ENCODE data around the gene CTIF.

Gene CTIF

DNA sequence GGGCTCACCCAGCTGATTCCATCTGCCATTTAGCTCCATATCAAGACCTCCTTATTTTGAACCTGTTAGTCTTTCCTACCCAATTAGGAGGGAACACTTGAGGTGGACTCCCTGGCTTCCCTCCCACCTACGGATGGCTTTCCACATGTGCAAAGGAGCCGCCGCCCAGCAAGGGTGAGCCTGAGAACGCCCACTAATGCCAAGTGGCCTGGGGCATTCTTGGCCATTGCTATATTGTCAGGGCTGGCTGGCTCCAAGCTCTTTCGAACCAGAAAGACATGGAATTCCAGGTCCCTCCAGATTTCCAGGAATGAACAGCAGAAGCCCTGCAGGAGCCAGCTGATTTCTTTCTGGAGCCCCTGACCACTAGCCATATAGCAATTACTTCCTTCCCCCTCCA lies 215.7 kb downstream of the CTIF start:
- Histone ChIP-seq H3K14ac (ENCODE audit: low read length in 2 of 2) (no peak overlapping the region), H2BK5ac (ENCODE audit: low read depth, low read length, poor library complexity, severe bottlenecking) (no peak overlapping the region), H2AK5ac (ENCODE audit: low read length, severe bottlenecking) (no peak overlapping the region), H4K8ac (ENCODE audit: low read length) (no peak overlapping the region), H3K9me3 (ENCODE audit: control insufficient read depth, low read length) (peaks cover 6% of the 10 kb centered on the region), H3K4ac (ENCODE audit: low read depth in 1 of 2, low read length in 2 of 2) (no peak overlapping the region), H3K27me3 (ENCODE audit: control insufficient read depth in 1 of 2, insufficient read depth in 1 of 2, low read length in 2 of 2) (no peaks in the 10 kb centered on the region), H3K4me3 (ENCODE audit: insufficient read depth in 1 of 2, low read depth in 1 of 2, low read length in 2 of 2) (no peak overlapping the region), H2BK120ac (ENCODE audit: low read depth, low read length) (no peak overlapping the region), H3K36me3 (ENCODE audit: control insufficient read depth in 1 of 2, insufficient read depth in 2 of 2, low read depth in 1 of 2, low read length in 2 of 2) (peaks cover 24 to 38% of the 10 kb centered on the region in 2 experiments), H3K18ac (ENCODE audit: low read depth in 1 of 2, low read length in 2 of 2) (no peak overlapping the region), H3K27ac (ENCODE audit: low read length, poor library complexity, severe bottlenecking) (no peak overlapping the region), H3K4me2 (ENCODE audit: low read length, poor library complexity, severe bottlenecking) (no peak overlapping the region), H3K23ac (ENCODE audit: low read length in 2 of 2) (no peak overlapping the region), H2BK12ac (ENCODE audit: low read length in 2 of 2) (no peak overlapping the region), H3K79me1 (replicated peaks; ENCODE audit: low read length, poor library complexity, severe bottlenecking) (peaks cover 24% of the 10 kb centered on the region), H2BK15ac (ENCODE audit: low read depth, poor library complexity, severe bottlenecking) (no peak overlapping the region), H2AFZ (ENCODE audit: low read depth, low read length) (no peak overlapping the region), H4K91ac (ENCODE audit: low read length) (no peak overlapping the region), H3K4me1 (ENCODE audit: control insufficient read depth, insufficient read depth, low read depth, low read length) (peaks cover 26% of the 10 kb centered on the region), H3K9ac (ENCODE audit: low read length) (no peak overlapping the region)
- DNase-seq: no peak
- over 99% methylated on average over 5 of the region's 5 CpGs for WGBS

DNA sequence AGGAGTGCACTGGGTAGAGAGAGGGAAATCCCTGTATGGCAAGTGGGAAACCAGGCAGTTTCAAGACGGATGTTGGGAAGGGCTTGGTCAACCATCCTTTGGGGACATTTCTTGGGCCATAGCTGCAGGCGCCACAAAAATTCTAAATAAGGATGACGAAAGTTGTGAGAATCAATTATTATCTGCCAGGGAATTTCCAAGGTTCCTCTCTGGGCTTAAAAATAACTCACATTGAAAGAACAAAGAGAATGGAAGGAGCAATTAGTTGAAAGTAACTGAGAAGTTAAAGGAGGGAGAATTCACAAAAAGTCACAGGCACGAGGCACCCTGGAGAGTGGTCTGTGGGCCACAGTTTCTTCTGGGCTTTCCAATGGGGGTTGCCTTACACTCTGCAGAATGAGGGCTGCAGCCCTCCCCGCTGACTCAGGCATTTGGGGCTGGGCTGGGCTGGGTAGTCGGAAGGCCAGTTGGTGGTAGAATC lies 216.2 kb downstream of the CTIF start:
- Histone ChIP-seq H3K9me3 (ENCODE audit: control insufficient read depth, low read length) (peaks cover 6% of the 10 kb centered on the region), H4K91ac (ENCODE audit: low read length) (no peak overlapping the region), H2BK12ac (ENCODE audit: low read length in 2 of 2) (no peak overlapping the region), H3K23ac (ENCODE audit: low read length in 2 of 2) (no peak overlapping the region), H3K4me2 (ENCODE audit: low read length, poor library complexity, severe bottlenecking) (no peak overlapping the region), H3K18ac (ENCODE audit: low read depth in 1 of 2, low read length in 2 of 2) (no peak overlapping the region), H3K4ac (ENCODE audit: low read depth in 1 of 2, low read length in 2 of 2) (peak overlapping the region in 1 of 2 experiments; percentile 35), H2AK5ac (ENCODE audit: low read length, severe bottlenecking) (no peak overlapping the region), H3K4me1 (ENCODE audit: control insufficient read depth, insufficient read depth, low read depth, low read length) (peaks cover 23% of the 10 kb centered on the region), H2AFZ (ENCODE audit: low read depth, low read length) (no peak overlapping the region), H4K8ac (ENCODE audit: low read length) (no peak overlapping the region), H3K27ac (ENCODE audit: low read length, poor library complexity, severe bottlenecking) (no peak overlapping the region), H3K27me3 (ENCODE audit: control insufficient read depth in 1 of 2, insufficient read depth in 1 of 2, low read length in 2 of 2) (no peaks in the 10 kb centered on the region), H3K4me3 (ENCODE audit: insufficient read depth in 1 of 2, low read depth in 1 of 2, low read length in 2 of 2) (no peak overlapping the region), H3K79me1 (replicated peaks; ENCODE audit: low read length, poor library complexity, severe bottlenecking) (peaks cover 24% of the 10 kb centered on the region), H2BK5ac (ENCODE audit: low read depth, low read length, poor library complexity, severe bottlenecking) (no peak overlapping the region), H3K9ac (ENCODE audit: low read length) (no peak overlapping the region), H2BK15ac (ENCODE audit: low read depth, poor library complexity, severe bottlenecking) (no peak overlapping the region), H2BK120ac (ENCODE audit: low read depth, low read length) (no peak overlapping the region), H3K36me3 (ENCODE audit: control insufficient read depth in 1 of 2, insufficient read depth in 2 of 2, low read depth in 1 of 2, low read length in 2 of 2) (peaks cover 27 to 41% of the 10 kb centered on the region in 2 experiments), H3K14ac (ENCODE audit: low read length in 2 of 2) (no peak overlapping the region)
- 97% methylated on average over 5 of the region's 6 CpGs for WGBS
- DNase-seq: no peak

DNA sequence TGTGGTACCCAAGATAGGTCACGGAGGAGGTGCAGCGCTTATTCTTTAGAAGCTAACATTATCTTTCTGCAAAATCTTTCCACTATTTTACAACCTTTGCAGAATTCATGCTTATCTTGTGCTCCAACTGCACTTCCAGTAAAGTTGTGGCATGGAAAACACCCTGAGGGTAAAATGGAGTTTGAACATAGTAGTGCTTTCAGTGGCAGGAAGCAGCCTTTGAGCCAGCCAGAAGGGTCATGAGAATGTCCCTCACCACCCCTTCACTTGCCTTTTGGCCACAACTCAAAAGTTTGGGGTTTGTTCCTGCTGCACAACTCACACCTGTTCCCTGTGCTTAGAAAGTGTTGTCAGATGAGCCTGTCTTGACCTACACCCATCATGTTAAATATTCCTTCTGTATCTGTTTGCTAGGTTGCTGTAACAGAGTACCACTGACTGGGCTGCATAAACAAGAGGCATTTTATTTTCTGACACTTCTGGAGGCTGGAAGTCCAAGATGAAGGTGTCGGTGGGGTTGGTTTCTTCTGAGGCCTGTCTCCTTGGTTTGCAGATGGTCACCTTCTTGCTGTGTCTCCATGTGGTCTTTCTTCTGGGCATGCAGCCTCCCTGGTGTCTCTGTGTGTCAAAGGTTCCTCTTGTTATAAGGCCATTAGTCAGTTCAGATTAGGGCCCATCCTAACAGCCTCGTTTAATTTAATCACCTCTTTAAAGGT lies 217.8 kb downstream of the CTIF start:
- Histone ChIP-seq H3K23ac (ENCODE audit: low read length in 2 of 2) (no peak overlapping the region), H3K18ac (ENCODE audit: low read depth in 1 of 2, low read length in 2 of 2) (no peak overlapping the region), H2BK15ac (ENCODE audit: low read depth, poor library complexity, severe bottlenecking) (no peak overlapping the region), H3K14ac (ENCODE audit: low read length in 2 of 2) (no peak overlapping the region), H3K9ac (ENCODE audit: low read length) (no peak overlapping the region), H3K4ac (ENCODE audit: low read depth in 1 of 2, low read length in 2 of 2) (no peak overlapping the region), H2AK5ac (ENCODE audit: low read length, severe bottlenecking) (no peak overlapping the region), H3K79me1 (replicated peaks; ENCODE audit: low read length, poor library complexity, severe bottlenecking) (peaks cover 19% of the 10 kb centered on the region), H3K27me3 (ENCODE audit: control insufficient read depth in 1 of 2, insufficient read depth in 1 of 2, low read length in 2 of 2) (no peaks in the 10 kb centered on the region), H4K91ac (ENCODE audit: low read length) (no peak overlapping the region), H3K4me3 (ENCODE audit: insufficient read depth in 1 of 2, low read depth in 1 of 2, low read length in 2 of 2) (no peak overlapping the region), H2BK5ac (ENCODE audit: low read depth, low read length, poor library complexity, severe bottlenecking) (no peak overlapping the region), H3K9me3 (ENCODE audit: control insufficient read depth, low read length) (peaks cover 6% of the 10 kb centered on the region), H4K8ac (ENCODE audit: low read length) (no peak overlapping the region), H2AFZ (ENCODE audit: low read depth, low read length) (no peak overlapping the region), H3K36me3 (ENCODE audit: control insufficient read depth in 1 of 2, insufficient read depth in 2 of 2, low read depth in 1 of 2, low read length in 2 of 2) (peaks cover 34 to 50% of the 10 kb centered on the region in 2 experiments), H3K4me1 (ENCODE audit: control insufficient read depth, insufficient read depth, low read depth, low read length) (peaks cover 16% of the 10 kb centered on the region), H2BK120ac (ENCODE audit: low read depth, low read length) (no peak overlapping the region), H2BK12ac (ENCODE audit: low read length in 2 of 2) (no peak overlapping the region), H3K27ac (ENCODE audit: low read length, poor library complexity, severe bottlenecking) (no peak overlapping the region), H3K4me2 (ENCODE audit: low read length, poor library complexity, severe bottlenecking) (no peak overlapping the region)
- no peak for DNase-seq
- WGBS: 97% methylated on average over 3 of the region's 4 CpGs

DNA sequence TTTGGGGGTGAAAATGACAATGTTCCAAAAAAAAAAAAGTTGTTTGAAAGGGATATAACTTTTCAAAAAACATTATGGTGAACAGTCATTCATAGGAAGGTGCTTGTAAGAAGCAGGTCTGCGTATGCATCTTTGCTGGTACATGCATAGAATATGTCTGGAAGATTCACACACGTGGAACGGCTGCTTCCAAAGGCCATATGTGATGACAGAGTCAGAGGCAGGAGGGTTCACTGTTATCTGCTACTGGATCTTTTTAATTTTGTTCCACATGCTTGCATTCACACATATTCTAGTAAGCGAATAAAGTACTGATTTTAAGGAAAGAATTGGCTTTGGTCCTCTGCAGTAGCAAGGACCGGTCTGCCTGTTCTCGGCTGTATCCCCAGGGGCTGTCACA lies 218.5 kb downstream of the CTIF start:
- 95% methylated on average over 6 of the region's 6 CpGs for WGBS

More for the DNA sequence above, 218.5 kb downstream of the CTIF start:
- Histone ChIP-seq H3K79me1 (replicated peaks; ENCODE audit: low read length, poor library complexity, severe bottlenecking) (peaks cover 19% of the 10 kb centered on the region), H3K4ac (ENCODE audit: low read depth in 1 of 2, low read length in 2 of 2) (no peak overlapping the region), H2BK120ac (ENCODE audit: low read depth, low read length) (no peak overlapping the region), H3K23ac (ENCODE audit: low read length in 2 of 2) (no peak overlapping the region), H2AK5ac (ENCODE audit: low read length, severe bottlenecking) (no peak overlapping the region), H2BK12ac (ENCODE audit: low read length in 2 of 2) (no peak overlapping the region), H2BK5ac (ENCODE audit: low read depth, low read length, poor library complexity, severe bottlenecking) (no peak overlapping the region), H3K36me3 (ENCODE audit: control insufficient read depth in 1 of 2, insufficient read depth in 2 of 2, low read depth in 1 of 2, low read length in 2 of 2) (peaks cover 41 to 54% of the 10 kb centered on the region in 2 experiments), H3K4me1 (ENCODE audit: control insufficient read depth, insufficient read depth, low read depth, low read length) (peaks cover 12% of the 10 kb centered on the region), H3K14ac (ENCODE audit: low read length in 2 of 2) (no peak overlapping the region), H3K27ac (ENCODE audit: low read length, poor library complexity, severe bottlenecking) (no peak overlapping the region), H2BK15ac (ENCODE audit: low read depth, poor library complexity, severe bottlenecking) (no peak overlapping the region), H3K9ac (ENCODE audit: low read length) (no peak overlapping the region), H3K18ac (ENCODE audit: low read depth in 1 of 2, low read length in 2 of 2) (no peak overlapping the region), H3K4me2 (ENCODE audit: low read length, poor library complexity, severe bottlenecking) (no peak overlapping the region), H4K8ac (ENCODE audit: low read length) (no peak overlapping the region), H2AFZ (ENCODE audit: low read depth, low read length) (no peak overlapping the region), H3K9me3 (ENCODE audit: control insufficient read depth, low read length) (peaks cover 6% of the 10 kb centered on the region), H4K91ac (ENCODE audit: low read length) (no peak overlapping the region), H3K4me3 (ENCODE audit: insufficient read depth in 1 of 2, low read depth in 1 of 2, low read length in 2 of 2) (no peak overlapping the region), H3K27me3 (ENCODE audit: control insufficient read depth in 1 of 2, insufficient read depth in 1 of 2, low read length in 2 of 2) (no peaks in the 10 kb centered on the region)
- DNase-seq: no peak

All from mesenchymal stem cell (in vitro differentiated cells and primary cell).